ENCODE results near the gene GEN1.
A peak's percentile ranks its signal among the peaks of the same experiment; 100 is the strongest.

GEN1 gene

DNA sequence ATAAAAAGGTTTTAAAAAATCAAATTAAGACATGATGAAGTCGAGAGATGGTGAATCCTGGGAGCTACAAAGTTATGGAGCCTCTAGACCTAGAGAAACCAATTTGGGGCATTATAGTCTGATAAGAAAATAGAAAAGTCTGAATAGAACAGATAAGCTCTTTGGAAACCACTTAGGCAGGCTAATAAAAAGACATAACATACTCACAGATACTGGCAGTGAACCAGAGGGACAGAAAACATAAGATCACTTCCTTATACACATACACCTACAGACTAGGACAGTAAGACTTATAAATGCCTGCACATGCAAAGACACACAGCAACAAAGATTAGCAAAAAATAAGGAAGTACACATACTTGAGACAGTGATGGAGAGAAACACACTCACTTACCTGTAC lies 20.3 kb upstream of the GEN1 start:
- Mint-ChIP-seq H3K9me3 (no peaks in the 10 kb centered on the region), H3K27me3 (ENCODE audit: low read depth) (no peaks in the 10 kb centered on the region), H3K4me1 (no peaks in the 10 kb centered on the region), H3K4me3 (no peak overlapping the region), H3K36me3 (ENCODE audit: low read depth) (peaks cover 55% of the 10 kb centered on the region), H3K27ac (no peak overlapping the region)
- TF ChIP-seq, protein P1, sequence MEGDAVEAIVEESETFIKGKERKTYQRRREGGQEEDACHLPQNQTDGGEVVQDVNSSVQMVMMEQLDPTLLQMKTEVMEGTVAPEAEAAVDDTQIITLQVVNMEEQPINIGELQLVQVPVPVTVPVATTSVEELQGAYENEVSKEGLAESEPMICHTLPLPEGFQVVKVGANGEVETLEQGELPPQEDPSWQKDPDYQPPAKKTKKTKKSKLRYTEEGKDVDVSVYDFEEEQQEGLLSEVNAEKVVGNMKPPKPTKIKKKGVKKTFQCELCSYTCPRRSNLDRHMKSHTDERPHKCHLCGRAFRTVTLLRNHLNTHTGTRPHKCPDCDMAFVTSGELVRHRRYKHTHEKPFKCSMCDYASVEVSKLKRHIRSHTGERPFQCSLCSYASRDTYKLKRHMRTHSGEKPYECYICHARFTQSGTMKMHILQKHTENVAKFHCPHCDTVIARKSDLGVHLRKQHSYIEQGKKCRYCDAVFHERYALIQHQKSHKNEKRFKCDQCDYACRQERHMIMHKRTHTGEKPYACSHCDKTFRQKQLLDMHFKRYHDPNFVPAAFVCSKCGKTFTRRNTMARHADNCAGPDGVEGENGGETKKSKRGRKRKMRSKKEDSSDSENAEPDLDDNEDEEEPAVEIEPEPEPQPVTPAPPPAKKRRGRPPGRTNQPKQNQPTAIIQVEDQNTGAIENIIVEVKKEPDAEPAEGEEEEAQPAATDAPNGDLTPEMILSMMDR (IDR thresholded peaks at IDR 0.05; ENCODE audit: unreplicated experiment in 3 of 3): no peak

DNA sequence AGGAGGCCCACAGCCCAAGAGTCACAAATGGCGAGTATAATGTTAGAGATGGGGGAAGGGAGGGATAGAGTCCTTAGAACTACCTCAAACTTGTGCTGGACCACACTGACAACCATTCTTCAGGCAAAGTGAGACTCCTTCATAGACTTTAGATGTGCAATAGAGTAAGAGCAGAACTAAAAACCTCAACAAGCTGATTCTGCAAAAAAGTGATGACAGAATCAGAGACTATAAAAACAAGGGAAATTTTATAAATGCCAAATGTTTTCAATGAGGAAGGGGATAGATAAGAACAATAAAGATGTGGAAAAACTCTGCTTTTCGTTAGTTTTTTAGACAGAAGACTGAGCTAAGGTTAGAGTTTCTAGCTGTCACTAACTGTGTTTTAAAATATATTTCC lies 18.1 kb upstream of the GEN1 start:
- Mint-ChIP-seq H3K36me3 (ENCODE audit: low read depth) (peaks cover 61% of the 10 kb centered on the region), H3K4me3 (no peak overlapping the region), H3K27ac (no peak overlapping the region), H3K9me3 (no peaks in the 10 kb centered on the region), H3K4me1 (no peaks in the 10 kb centered on the region), H3K27me3 (ENCODE audit: low read depth) (no peaks in the 10 kb centered on the region)
- TF ChIP-seq, protein P1 (IDR thresholded peaks at IDR 0.05; ENCODE audit: unreplicated experiment in 3 of 3): no peak

DNA sequence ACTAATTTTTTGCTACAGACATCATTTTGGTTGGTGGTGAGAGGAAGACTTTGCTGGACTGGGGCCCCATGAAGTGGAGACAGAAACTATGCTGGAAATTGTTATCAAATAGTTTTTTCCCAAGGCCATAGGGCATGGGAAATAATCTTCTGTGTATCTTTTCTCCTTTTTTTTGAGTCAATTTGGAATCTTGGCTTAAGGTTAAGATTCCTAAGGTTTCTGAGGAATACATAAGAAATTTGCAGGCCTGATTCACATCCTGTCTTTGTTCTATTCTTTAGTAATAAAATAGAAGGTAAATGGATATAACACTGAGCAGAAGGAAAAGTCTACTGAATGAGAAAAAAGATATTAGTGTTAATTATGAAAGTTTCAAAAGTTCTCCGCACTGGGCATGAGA lies 16.9 kb upstream of the GEN1 start:
- H3K4me1 Mint-ChIP-seq: no peaks in the 10 kb centered on the region
- no peak overlapping the region for H3K27ac Mint-ChIP-seq
- TF ChIP-seq, protein P1 (IDR thresholded peaks at IDR 0.05; ENCODE audit: unreplicated experiment in 3 of 3): no peak
- no peak overlapping the region for H3K4me3 Mint-ChIP-seq
- no peaks in the 10 kb centered on the region for H3K27me3 Mint-ChIP-seq (ENCODE audit: low read depth)
- no peaks in the 10 kb centered on the region for H3K9me3 Mint-ChIP-seq
- H3K36me3 Mint-ChIP-seq (ENCODE audit: low read depth): peaks cover 53% of the 10 kb centered on the region

DNA sequence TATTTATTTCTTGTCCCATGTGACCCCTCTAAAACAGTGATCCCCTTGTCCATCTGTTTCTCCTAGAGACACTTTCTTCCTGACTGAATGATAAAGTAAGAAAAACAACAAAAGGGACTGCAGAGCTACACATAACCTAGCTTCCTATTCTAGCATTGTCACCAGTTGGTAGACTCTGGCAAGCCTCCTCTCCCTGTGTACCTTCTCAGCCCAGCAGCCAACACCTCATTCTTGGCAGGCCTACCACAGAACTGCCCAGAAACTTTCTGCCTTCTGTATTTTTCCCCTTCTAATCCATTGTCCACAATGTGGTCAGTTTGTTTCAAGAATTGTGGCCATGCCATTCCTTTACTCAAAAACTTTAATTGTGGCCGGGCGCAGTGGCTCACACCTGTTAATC lies 13.7 kb upstream of the GEN1 start:
- Mint-ChIP-seq H3K9me3 (no peaks in the 10 kb centered on the region), H3K36me3 (ENCODE audit: low read depth) (peaks cover 53% of the 10 kb centered on the region), H3K4me3 (no peak overlapping the region), H3K27me3 (ENCODE audit: low read depth) (no peaks in the 10 kb centered on the region), H3K27ac (no peak overlapping the region), H3K4me1 (no peaks in the 10 kb centered on the region)
- TF ChIP-seq, protein P1 (IDR thresholded peaks at IDR 0.05; ENCODE audit: unreplicated experiment in 3 of 3): no peak

DNA sequence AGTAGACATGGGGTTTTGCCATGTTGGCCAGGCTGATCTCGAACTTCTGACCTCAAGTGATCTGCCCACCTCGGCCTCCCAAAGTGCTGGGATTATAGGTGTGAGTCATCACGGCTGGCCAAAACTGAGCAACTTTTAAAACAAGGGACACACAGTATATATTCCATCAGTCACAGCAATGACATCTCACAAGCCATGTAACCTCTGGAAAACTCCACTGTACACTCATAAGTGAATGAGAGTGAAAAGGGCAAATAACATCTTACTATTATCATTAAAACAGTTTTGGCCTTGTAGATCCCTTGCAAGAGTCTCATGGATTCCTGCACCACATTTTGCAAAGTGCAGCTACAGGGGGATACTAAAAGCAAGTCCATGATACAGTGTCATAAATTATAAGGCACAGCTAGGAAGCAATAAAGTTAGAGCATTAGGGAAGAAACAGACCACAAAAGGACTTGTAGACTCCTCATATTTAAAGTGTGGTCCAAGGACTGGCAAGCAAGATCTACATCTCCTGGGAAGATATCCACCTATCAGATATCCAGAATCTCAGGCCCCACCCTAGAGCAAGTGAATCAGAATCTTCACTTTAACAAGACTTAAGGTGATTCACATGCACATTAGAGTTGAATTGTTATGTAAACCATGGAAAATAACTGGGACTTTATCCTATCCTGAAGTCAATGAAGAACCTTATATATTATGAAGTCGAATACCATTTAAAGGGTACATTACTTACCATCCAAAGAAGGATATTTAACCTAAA lies 6.1 kb upstream of the GEN1 start:
- Mint-ChIP-seq H3K4me1 (peaks cover 18% of the 10 kb centered on the region), H3K27ac (peak overlapping the region in 1 of 3 experiments; percentile 7), H3K9me3 (no peaks in the 10 kb centered on the region), H3K36me3 (ENCODE audit: low read depth) (peaks cover 13% of the 10 kb centered on the region), H3K27me3 (ENCODE audit: low read depth) (no peaks in the 10 kb centered on the region), H3K4me3 (no peak overlapping the region)
- TF ChIP-seq, protein P1 (IDR thresholded peaks at IDR 0.05; ENCODE audit: unreplicated experiment in 3 of 3): no peak

DNA sequence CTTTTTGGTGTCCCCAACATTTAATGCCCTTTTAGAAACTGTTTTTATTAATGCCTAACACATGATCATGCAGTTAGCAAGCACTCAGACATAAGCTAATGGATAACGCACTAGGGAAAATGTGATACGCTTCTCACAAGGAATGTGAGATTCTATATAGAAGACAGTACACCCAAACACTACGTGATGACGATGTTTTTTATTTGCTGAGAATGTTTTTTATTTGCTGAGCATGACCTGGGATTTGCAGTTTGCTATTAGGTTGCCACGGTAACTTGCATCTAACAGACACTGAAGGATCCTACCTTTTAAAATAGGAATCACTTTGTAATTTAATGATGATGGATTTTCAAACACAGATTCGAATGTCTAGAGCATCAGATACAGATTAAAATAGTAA lies 5.2 kb upstream of the GEN1 start:
- no peaks in the 10 kb centered on the region for H3K27me3 Mint-ChIP-seq (ENCODE audit: low read depth)
- H3K27ac Mint-ChIP-seq: no peak overlapping the region
- H3K36me3 Mint-ChIP-seq (ENCODE audit: low read depth): peaks cover 9% of the 10 kb centered on the region

More for the DNA sequence above, 5.2 kb upstream of the GEN1 start:
- no peak overlapping the region for H3K4me3 Mint-ChIP-seq
- TF ChIP-seq, protein P1 (IDR thresholded peaks at IDR 0.05; ENCODE audit: unreplicated experiment in 3 of 3): no peak
- H3K4me1 Mint-ChIP-seq: peaks cover 20% of the 10 kb centered on the region
- H3K9me3 Mint-ChIP-seq: no peaks in the 10 kb centered on the region
